ENCODE results near the gene ST6GALNAC3. TPM values are rescaled to one million over a fixed set of nuclear protein-coding genes. Genes with fewer than 3 reads are reported as not detected.

ST6GALNAC3 gene
- total RNA-seq, 1 experiment from 2014 or later: 2.2 TPM

- Histone ChIP-seq H3K27me3 (ENCODE audit: insufficient read depth, low read length) (no peaks in the 10 kb centered on the region), H3K36me3 (ENCODE audit: control insufficient read depth in 1 of 2, insufficient read depth in 2 of 2, low read length in 2 of 2) (no peaks in the 10 kb centered on the region), H3K4me2 (ENCODE audit: low read length) (no peak overlapping the region), H3K79me2 (ENCODE audit: insufficient read depth, low read length) (no peaks in the 10 kb centered on the region), H3K9me3 (ENCODE audit: control insufficient read depth in 1 of 2, insufficient read depth in 1 of 2, low read depth in 1 of 2, low read length in 2 of 2) (no peaks in the 10 kb centered on the region), H3K27ac (ENCODE audit: low read depth, low read length) (no peak overlapping the region), H3K9me2 (ENCODE audit: insufficient read depth) (no peaks in the 10 kb centered on the region), H3K9ac (ENCODE audit: low read length) (no peak overlapping the region), H2AFZ (ENCODE audit: low read depth, low read length, poor library complexity, severe bottlenecking) (no peak overlapping the region), H3K4me3 (replicated peaks in 1 of 2; ENCODE audit: low read depth in 1 of 2, low read length in 2 of 2) (no peak overlapping the region), H4K20me1 (ENCODE audit: insufficient read depth) (no peaks in the 10 kb centered on the region), H3K4me1 (ENCODE audit: control insufficient read depth in 1 of 2, insufficient read depth in 2 of 2, low read length in 2 of 2) (no peaks in the 10 kb centered on the region)
- BruUV-seq (replicated peaks): no TSS peak
- ChIA-PET RAD21 (ENCODE audit: low non-redundant PET in 1 of 2, low total read pairs in 2 of 2, uncharacterized antibody in 2 of 2, unreplicated experiment in 2 of 2) (no interaction called here), POLR2A (no interaction called here), CTCF (no interaction called here)
- ATAC-seq: no peak
- intact Hi-C loops (cut with micrococcal nuclease): no loop called here
- TF ChIP-seq POLR2AphosphoS5 (IDR thresholded peaks at IDR 0.05; ENCODE audit: low read depth, low read length) (no peak), EZH2 (IDR thresholded peaks at IDR 0.05) (no peak), SRF (IDR thresholded peaks at IDR 0.05; ENCODE audit: low read depth) (no peak), RAD21 (IDR thresholded peaks at IDR 0.05; ENCODE audit: low read depth) (no peak), SIN3A (IDR thresholded peaks at IDR 0.05; ENCODE audit: low read depth) (no peak), ZNF274 (IDR thresholded peaks at IDR 0.05; ENCODE audit: low read depth, low read length) (no peak), MAX (IDR thresholded peaks at IDR 0.05) (no peak), EGR1 (IDR thresholded peaks at IDR 0.05; ENCODE audit: low read depth) (no peak), EZH2phosphoT487 (IDR thresholded peaks at IDR 0.05; ENCODE audit: borderline replicate concordance) (no peak), TCF7L2 (IDR thresholded peaks at IDR 0.05; ENCODE audit: borderline replicate concordance, extremely low read depth, insufficient read depth, insufficient read length) (no peak), FOSL1 (IDR thresholded peaks at IDR 0.05; ENCODE audit: low read depth) (no peak), CEBPB (IDR thresholded peaks at IDR 0.05; ENCODE audit: low read depth) (no peak), ZBTB33 (IDR thresholded peaks at IDR 0.05; ENCODE audit: extremely low read depth, insufficient replicate concordance, low read length) (no peak), ATF3 (IDR thresholded peaks at IDR 0.05) (no peak)
- DNase-seq (ENCODE audit: low read depth, low spot score): no peak
Measured at GRCh38 chr1:76593141-76593540, 518.6 kb downstream of the ST6GALNAC3 start.

Measured in HCT116 (cell line).